ENCODE measurements around the gene THSD8. TPM values are rescaled to one million over a fixed set of nuclear protein-coding genes. Genes with fewer than 3 reads are reported as not detected.

The THSD8 gene
- total RNA-seq, 1 donor from 2014 or later, result 4.5 TPM

DNA sequence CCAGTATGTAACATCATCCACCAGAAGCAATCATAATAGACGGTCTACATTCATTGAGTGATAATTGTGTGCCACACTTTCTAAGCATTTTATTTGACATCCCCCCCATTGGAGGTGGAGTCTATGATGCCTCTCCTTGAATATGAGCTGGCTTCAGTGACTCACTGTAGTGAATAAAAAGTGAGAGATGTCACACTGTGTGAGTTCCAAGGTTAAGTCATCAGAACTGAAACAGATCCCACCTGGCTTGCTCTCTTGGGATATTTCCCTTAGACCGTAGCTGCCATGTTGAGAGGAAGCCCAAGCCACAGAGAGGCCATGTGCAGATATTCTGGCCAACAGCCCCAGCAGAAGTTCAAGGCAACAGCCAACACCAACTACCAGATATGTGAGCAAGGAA lies 19.9 kb downstream of the THSD8 start:
- peaks cover 2% of the 10 kb centered on the region for H3K36me3 Mint-ChIP-seq (ENCODE audit: low read depth)
- TF ChIP-seq CTCF (IDR thresholded peaks at IDR 0.05), result no peak
- peaks cover 6% of the 10 kb centered on the region for H3K4me1 Mint-ChIP-seq (ENCODE audit: low read depth)
- no peak overlapping the region for H3K4me3 Mint-ChIP-seq (ENCODE audit: unreplicated experiment)
- H3K27me3 Mint-ChIP-seq (ENCODE audit: low read depth), result peaks cover 10% of the 10 kb centered on the region
- H3K27ac Mint-ChIP-seq (ENCODE audit: unreplicated experiment), result no peak overlapping the region
- no peak for DNase-seq (ENCODE audit: low spot score)
- H3K9me3 Mint-ChIP-seq (ENCODE audit: low read depth), result peaks cover 7% of the 10 kb centered on the region

DNA sequence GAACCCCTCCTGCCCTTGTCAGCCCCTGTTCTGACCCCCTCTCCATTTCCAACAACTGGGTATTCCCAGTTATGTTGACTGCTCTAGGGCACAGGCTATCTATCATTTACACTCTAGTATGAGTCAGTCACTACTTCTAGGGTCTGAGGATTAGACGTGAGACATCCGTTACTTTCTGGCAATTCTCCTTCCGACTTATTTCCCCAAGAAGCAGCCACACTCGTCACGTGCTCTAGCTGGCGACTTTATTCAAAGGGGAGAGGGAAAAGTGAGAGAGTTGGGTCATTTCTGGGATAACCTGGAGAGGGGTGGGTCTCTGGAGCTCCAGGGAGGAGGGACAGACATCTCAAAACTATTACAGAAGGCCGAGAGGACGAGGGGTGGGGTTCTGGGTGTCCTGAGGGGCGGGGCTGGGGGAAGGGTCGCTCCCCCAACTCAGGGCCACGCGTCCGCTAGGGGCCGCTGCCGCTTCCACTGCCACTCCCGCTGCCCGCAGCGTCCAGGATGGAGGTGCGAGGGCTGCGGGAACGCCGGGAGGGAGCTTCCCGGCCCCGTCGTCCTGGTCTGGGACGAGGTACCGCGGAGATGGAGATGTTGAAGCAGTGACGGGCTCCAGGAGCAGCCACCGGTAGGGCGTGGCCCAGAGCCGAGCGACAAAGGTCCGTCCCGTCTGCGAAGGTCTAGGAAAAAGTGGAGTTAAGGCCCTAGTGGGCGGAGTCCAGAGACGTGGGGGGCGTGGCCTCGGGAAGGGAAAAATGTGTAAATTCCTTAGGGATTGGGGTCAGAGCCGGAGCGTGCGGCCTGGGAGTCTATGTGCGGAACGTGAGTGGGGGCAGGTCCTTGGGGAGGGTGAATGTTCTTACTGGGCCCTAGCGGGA lies 23.6 kb downstream of the THSD8 start:
- peak; percentile 75 for TF ChIP-seq CTCF (IDR thresholded peaks at IDR 0.05)
- peak overlapping the region; percentile 50 for H3K4me3 Mint-ChIP-seq (ENCODE audit: unreplicated experiment)
- H3K9me3 Mint-ChIP-seq (ENCODE audit: low read depth), result peaks cover 7% of the 10 kb centered on the region
- no peak overlapping the region for H3K27ac Mint-ChIP-seq (ENCODE audit: unreplicated experiment)
- H3K27me3 Mint-ChIP-seq (ENCODE audit: low read depth), result peaks cover 26% of the 10 kb centered on the region
- H3K4me1 Mint-ChIP-seq (ENCODE audit: low read depth), result peaks cover 6% of the 10 kb centered on the region
- no peak for DNase-seq (ENCODE audit: low spot score)
- H3K36me3 Mint-ChIP-seq (ENCODE audit: low read depth), result peaks cover 2% of the 10 kb centered on the region

DNA sequence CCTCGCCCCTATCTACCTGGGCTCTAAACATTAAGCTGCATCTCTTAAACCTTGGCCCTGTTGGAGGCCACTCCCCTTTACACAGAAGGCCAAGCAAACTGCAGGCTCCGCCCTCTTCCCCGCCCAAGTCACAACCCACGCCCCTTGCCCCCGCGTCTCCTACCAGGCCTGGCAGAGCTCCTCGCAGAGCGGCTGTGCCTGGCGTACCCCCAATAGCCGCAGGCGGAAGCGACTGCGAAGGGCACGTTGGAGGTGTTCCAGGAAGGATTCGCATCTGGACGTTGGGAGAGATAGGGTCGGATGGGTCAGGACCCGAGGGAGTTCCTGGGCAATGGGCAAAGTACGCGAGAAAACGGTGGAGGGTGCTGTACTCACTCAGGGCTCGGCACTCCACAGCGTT lies 26.6 kb downstream of the THSD8 start:
- no peak for TF ChIP-seq CTCF (IDR thresholded peaks at IDR 0.05)
- Mint-ChIP-seq H3K4me3 (ENCODE audit: unreplicated experiment) (no peak overlapping the region), H3K27ac (ENCODE audit: unreplicated experiment) (no peak overlapping the region), H3K27me3 (ENCODE audit: low read depth) (peaks cover 49% of the 10 kb centered on the region), H3K4me1 (ENCODE audit: low read depth) (peaks cover 13% of the 10 kb centered on the region), H3K9me3 (ENCODE audit: low read depth) (no peaks in the 10 kb centered on the region), H3K36me3 (ENCODE audit: low read depth) (no peaks in the 10 kb centered on the region)
- DNase-seq (ENCODE audit: low spot score), result no peak

- H3K4me3 Mint-ChIP-seq (ENCODE audit: unreplicated experiment), result no peak overlapping the region
- TF ChIP-seq CTCF (IDR thresholded peaks at IDR 0.05), result no peak
- DNase-seq (ENCODE audit: low spot score), result no peak
- H3K27ac Mint-ChIP-seq (ENCODE audit: unreplicated experiment), result no peak overlapping the region
- peaks cover 1% of the 10 kb centered on the region for H3K36me3 Mint-ChIP-seq (ENCODE audit: low read depth)
- no peaks in the 10 kb centered on the region for H3K9me3 Mint-ChIP-seq (ENCODE audit: low read depth)
- peaks cover 14% of the 10 kb centered on the region for H3K4me1 Mint-ChIP-seq (ENCODE audit: low read depth)
- peaks cover 67% of the 10 kb centered on the region for H3K27me3 Mint-ChIP-seq (ENCODE audit: low read depth)
These were observed 31.5 kb downstream of the THSD8 start for GRCh38 chr19:12833418-12833737.

GRCh38 chr19:12833738-12834565 lies 32.1 kb downstream of the THSD8 start:
- peaks cover 63% of the 10 kb centered on the region for H3K27me3 Mint-ChIP-seq (ENCODE audit: low read depth)
- H3K27ac Mint-ChIP-seq (ENCODE audit: unreplicated experiment), result no peak overlapping the region
- DNase-seq (ENCODE audit: low spot score), result no peak
- no peaks in the 10 kb centered on the region for H3K9me3 Mint-ChIP-seq (ENCODE audit: low read depth)
- H3K4me1 Mint-ChIP-seq (ENCODE audit: low read depth), result peaks cover 14% of the 10 kb centered on the region
- H3K4me3 Mint-ChIP-seq (ENCODE audit: unreplicated experiment), result peak overlapping the region; percentile 57
- no peak for TF ChIP-seq CTCF (IDR thresholded peaks at IDR 0.05)
- peaks cover 1% of the 10 kb centered on the region for H3K36me3 Mint-ChIP-seq (ENCODE audit: low read depth)

Data from chondrocyte (in vitro differentiated cells).